Thoracic aorta (tissue), 2 donors: ENCODE measurements around the gene SRP72. TPM values are rescaled to one million over a fixed set of nuclear protein-coding genes. Genes with fewer than 3 reads are reported as not detected.
A peak's percentile ranks its signal among the peaks of the same experiment; 100 is the strongest.
"Not testable (repeated sequence)": the region's sequence is repeated elsewhere in the genome, so short reads cannot be mapped to it uniquely, and the experiment has no call there.

Experiments used
- ATAC-seq: fragments of 150-250 bp; one replicate; pipeline ENCODE4 v1.8.0; 2017; ENCODE audit warnings: low read depth; ENCODE audit not compliant: insufficient number of reproducible peaks, low FRiP score
- DNase-seq: peaks from one replicate; pipeline ENCODE4 v3.0.0-alpha.2; 2020; ENCODE audit warnings: low spot score
- H3K27ac ChIP-seq, 2 donors: fragments of 200-600 bp; sonication (generic); 1 replicate in 1 of 2; 2 replicates in 1 of 2; pipeline ENCODE4 v1.5.1; 2016; ENCODE audit warnings: mild to moderate bottlenecking in 2 of 2, moderate library complexity in 2 of 2
- H3K27me3 ChIP-seq: fragments of 200-600 bp; sonication (generic); replicated peaks from 2 replicates; pipeline ENCODE4 v1.6.0; 2016; ENCODE audit warnings: mild to moderate bottlenecking; ENCODE audit not compliant: insufficient read depth
- H3K36me3 ChIP-seq: fragments of 200-600 bp; sonication (generic); one replicate; pipeline ENCODE4 v1.5.1; 2016
- H3K4me1 ChIP-seq, 2 donors: fragments of 200-600 bp; sonication (generic); 1 replicate in 1 of 2; 2 replicates in 1 of 2; pipeline versions ENCODE4 v1.5.1 to v1.6.0; 2016; ENCODE audit warnings: low read depth in 2 of 2, mild to moderate bottlenecking in 1 of 2; ENCODE audit not compliant: control insufficient read depth in 1 of 2
- H3K4me3 ChIP-seq: fragments of 200-600 bp; sonication (generic); 2 replicates; pipeline ENCODE4 v1.5.1; 2016; ENCODE audit warnings: mild to moderate bottlenecking
- H3K9me3 ChIP-seq: fragments of 200-600 bp; sonication (generic); 2 replicates; pipeline ENCODE4 v1.5.1; 2016
- CTCF ChIP-seq: fragments of 200-600 bp; sonication (generic); IDR thresholded peaks from one replicate; pipeline ENCODE4 v1.5.1; 2019; ENCODE audit warnings: antibody characterized with exemption
- total RNA-seq, 2 donors: library from RNA; depleted of rRNA; stranded (reverse); fragments of >200 nt; gene quantifications; one replicate each; pipeline versions ENCODE4 v1.1.0 to v1.2.3, GENCODE V29; 2016

The SRP72 gene
- total RNA-seq, 2 donors from 2014 or later, result 43.1 to 52.9 TPM

- ATAC-seq (no peak), DNase-seq (no peak)
- no peaks in the 10 kb centered on the region for H3K27me3 ChIP-seq
- no peaks in the 10 kb centered on the region for H3K36me3 ChIP-seq
- peak overlapping the region; percentile 87 for H3K4me3 ChIP-seq
- no peaks in the 10 kb centered on the region for H3K9me3 ChIP-seq
- peaks cover 27 to 44% of the 10 kb centered on the region in 2 donors for H3K4me1 ChIP-seq
- no peak overlapping the region for H3K27ac ChIP-seq
- no peak for TF ChIP-seq CTCF
Measured at GRCh38 chr4:56465599-56466295, 1.7 kb upstream of the SRP72 start.

GRCh38 chr4:56466296-56466761 is 1.1 kb upstream of the SRP72 start:
- peaks cover 27 to 44% of the 10 kb centered on the region in 2 donors for H3K4me1 ChIP-seq

GRCh38 chr4:56466910-56467283 is 520 bp upstream of the SRP72 start:
- Histone ChIP-seq H3K9me3 (no peaks in the 10 kb centered on the region), H3K36me3 (no peaks in the 10 kb centered on the region), H3K4me1 (peaks cover 27 to 44% of the 10 kb centered on the region in 2 donors), H3K27me3 (no peaks in the 10 kb centered on the region), H3K4me3 (peak overlapping the region; percentile 87), H3K27ac (peak overlapping the region; percentile 81 to 89)
- DNase-seq, result no peak
- TF ChIP-seq CTCF, result no peak
- ATAC-seq, result no peak

More at GRCh38 chr4:56466296-56466761, 1.1 kb upstream of the SRP72 start:
- ATAC-seq, H3K9me3 ChIP-seq, H3K36me3 ChIP-seq, H3K27me3 ChIP-seq, DNase-seq: not testable (repeated sequence)
- Histone ChIP-seq H3K27ac (peak overlapping the region in 1 of 2 donors; percentile 81), H3K4me3 (peak overlapping the region; percentile 87)

DNA sequence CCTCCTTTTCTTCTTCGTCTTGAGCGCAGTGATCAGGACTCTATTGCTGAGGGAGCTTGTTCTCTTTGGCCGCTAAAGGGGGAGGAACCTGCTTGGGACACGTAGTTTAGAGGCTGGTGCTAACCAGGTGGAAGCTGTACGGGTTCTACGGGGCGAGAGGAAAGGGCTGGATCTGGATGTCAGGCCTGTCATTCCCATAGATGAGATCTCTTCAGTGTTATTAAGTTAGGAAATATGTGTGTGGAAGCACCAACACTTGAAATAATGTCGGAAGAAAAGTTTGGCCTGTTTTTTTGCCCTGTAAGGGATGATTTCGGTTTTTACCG is 643 bp downstream of the SRP72 start:
- TF ChIP-seq CTCF, result no peak
- Histone ChIP-seq H3K27ac (peak overlapping the region; percentile 81 to 89), H3K4me3 (peak overlapping the region; percentile 87)

DNA sequence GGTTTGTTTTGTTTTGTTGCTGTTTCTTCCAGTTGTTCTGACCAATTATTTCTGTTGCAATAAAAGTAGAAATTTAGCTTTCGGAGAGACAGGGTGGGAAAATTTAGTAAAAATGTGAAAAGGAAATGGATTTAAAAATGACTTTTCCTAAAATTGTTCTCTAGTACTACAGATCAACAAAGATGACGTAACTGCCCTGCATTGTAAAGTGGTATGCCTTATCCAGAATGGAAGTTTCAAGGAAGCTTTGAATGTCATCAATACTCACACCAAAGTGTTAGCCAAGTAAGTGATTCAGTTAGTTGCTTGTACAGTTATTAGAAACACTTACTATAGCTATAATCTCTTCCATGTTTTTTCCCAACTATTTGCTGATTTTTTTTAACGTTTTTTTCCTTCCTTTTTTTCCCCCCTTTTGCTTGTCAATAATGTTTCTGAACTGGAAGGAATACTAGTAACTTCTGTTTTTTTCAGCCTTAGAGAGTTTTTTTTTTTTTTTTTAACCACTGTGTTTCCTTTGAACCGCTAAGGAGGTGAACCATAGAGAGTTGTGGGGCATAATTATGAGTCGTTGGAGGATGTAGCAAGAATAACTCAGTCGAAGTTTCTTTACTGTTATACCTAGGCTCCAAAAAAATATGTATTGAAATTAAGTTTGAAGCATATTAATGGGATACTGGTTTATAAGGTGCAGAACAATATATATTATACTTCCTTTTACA is 2.2 kb downstream of the SRP72 start:
- Histone ChIP-seq H3K9me3 (no peaks in the 10 kb centered on the region), H3K36me3 (peaks cover 18% of the 10 kb centered on the region), H3K4me3 (no peak overlapping the region), H3K27ac (no peak overlapping the region), H3K27me3 (no peaks in the 10 kb centered on the region), H3K4me1 (peaks cover 25 to 37% of the 10 kb centered on the region in 2 donors)
- no peak for TF ChIP-seq CTCF
- DNase-seq (no peak), ATAC-seq (no peak)

More for the DNA sequence above, 643 bp downstream of the SRP72 start:
- H3K27me3 ChIP-seq, result no peaks in the 10 kb centered on the region
- no peaks in the 10 kb centered on the region for H3K9me3 ChIP-seq
- ATAC-seq (no peak), DNase-seq (no peak)
- H3K4me1 ChIP-seq, result peaks cover 27 to 44% of the 10 kb centered on the region in 2 donors
- peaks cover 9% of the 10 kb centered on the region for H3K36me3 ChIP-seq
